ENCODE data around the gene EIF2AK3. TPM values are rescaled to one million over a fixed set of nuclear protein-coding genes. Genes with fewer than 3 reads are reported as not detected.

EIF2AK3 gene
- polyA plus RNA-seq, 1 donor from 2014 or later = 23.2 TPM

GRCh38 chr2:88627856-88628570, 749 bp upstream of the EIF2AK3 start:
- Histone ChIP-seq H3K4me2 (ENCODE audit: low read length) (peak overlapping the region; percentile 69), H3F3A (ENCODE audit: insufficient read depth, low read length, poor library complexity, severe bottlenecking) (no peaks in the 10 kb centered on the region), H3K9me2 (ENCODE audit: insufficient read depth, low read length) (no peaks in the 10 kb centered on the region), H3K27ac (ENCODE audit: low read length) (peak overlapping the region; percentile 88), H3K36me3 (ENCODE audit: insufficient read depth, low read length) (no peaks in the 10 kb centered on the region), H3K27me3 (ENCODE audit: insufficient read depth, low read depth, low read length) (no peaks in the 10 kb centered on the region), H2AFZ (ENCODE audit: low read depth, low read length) (peak overlapping the region; percentile 61), H4K20me1 (ENCODE audit: insufficient read depth) (no peaks in the 10 kb centered on the region), H3K9ac (ENCODE audit: low read length) (peak overlapping the region; percentile 77), H3K9me3 (ENCODE audit: low read length) (no peaks in the 10 kb centered on the region), H3K79me2 (replicated peaks; ENCODE audit: insufficient read depth, low read length) (peaks cover 32% of the 10 kb centered on the region), H3K4me3 (ENCODE audit: low read length) (peak overlapping the region; percentile 90)
- TF ChIP-seq POLR2AphosphoS5 (IDR thresholded peaks at IDR 0.05) (peak; percentile 84), TAF1 (IDR thresholded peaks at IDR 0.05; ENCODE audit: low read depth) (peak; percentile 29), RAD21 (conservative IDR thresholded peaks at IDR 0.05) (no peak), MXI1 (conservative IDR thresholded peaks at IDR 0.05; ENCODE audit: poor library complexity, severe bottlenecking) (peak; percentile 28)
- TF ChIP-seq, protein P1, sequence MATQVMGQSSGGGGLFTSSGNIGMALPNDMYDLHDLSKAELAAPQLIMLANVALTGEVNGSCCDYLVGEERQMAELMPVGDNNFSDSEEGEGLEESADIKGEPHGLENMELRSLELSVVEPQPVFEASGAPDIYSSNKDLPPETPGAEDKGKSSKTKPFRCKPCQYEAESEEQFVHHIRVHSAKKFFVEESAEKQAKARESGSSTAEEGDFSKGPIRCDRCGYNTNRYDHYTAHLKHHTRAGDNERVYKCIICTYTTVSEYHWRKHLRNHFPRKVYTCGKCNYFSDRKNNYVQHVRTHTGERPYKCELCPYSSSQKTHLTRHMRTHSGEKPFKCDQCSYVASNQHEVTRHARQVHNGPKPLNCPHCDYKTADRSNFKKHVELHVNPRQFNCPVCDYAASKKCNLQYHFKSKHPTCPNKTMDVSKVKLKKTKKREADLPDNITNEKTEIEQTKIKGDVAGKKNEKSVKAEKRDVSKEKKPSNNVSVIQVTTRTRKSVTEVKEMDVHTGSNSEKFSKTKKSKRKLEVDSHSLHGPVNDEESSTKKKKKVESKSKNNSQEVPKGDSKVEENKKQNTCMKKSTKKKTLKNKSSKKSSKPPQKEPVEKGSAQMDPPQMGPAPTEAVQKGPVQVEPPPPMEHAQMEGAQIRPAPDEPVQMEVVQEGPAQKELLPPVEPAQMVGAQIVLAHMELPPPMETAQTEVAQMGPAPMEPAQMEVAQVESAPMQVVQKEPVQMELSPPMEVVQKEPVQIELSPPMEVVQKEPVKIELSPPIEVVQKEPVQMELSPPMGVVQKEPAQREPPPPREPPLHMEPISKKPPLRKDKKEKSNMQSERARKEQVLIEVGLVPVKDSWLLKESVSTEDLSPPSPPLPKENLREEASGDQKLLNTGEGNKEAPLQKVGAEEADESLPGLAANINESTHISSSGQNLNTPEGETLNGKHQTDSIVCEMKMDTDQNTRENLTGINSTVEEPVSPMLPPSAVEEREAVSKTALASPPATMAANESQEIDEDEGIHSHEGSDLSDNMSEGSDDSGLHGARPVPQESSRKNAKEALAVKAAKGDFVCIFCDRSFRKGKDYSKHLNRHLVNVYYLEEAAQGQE (IDR thresholded peaks at IDR 0.05; ENCODE audit: borderline replicate concordance) = peak; percentile 60
- TF ChIP-seq, protein P2, sequence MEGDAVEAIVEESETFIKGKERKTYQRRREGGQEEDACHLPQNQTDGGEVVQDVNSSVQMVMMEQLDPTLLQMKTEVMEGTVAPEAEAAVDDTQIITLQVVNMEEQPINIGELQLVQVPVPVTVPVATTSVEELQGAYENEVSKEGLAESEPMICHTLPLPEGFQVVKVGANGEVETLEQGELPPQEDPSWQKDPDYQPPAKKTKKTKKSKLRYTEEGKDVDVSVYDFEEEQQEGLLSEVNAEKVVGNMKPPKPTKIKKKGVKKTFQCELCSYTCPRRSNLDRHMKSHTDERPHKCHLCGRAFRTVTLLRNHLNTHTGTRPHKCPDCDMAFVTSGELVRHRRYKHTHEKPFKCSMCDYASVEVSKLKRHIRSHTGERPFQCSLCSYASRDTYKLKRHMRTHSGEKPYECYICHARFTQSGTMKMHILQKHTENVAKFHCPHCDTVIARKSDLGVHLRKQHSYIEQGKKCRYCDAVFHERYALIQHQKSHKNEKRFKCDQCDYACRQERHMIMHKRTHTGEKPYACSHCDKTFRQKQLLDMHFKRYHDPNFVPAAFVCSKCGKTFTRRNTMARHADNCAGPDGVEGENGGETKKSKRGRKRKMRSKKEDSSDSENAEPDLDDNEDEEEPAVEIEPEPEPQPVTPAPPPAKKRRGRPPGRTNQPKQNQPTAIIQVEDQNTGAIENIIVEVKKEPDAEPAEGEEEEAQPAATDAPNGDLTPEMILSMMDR (IDR thresholded peaks at IDR 0.05; ENCODE audit: poor library complexity, severe bottlenecking) = no peak

GRCh38 chr2:88626171-88627054, 851 bp downstream of the EIF2AK3 start:
- peak overlapping the region; percentile 94 for H3K4me2 ChIP-seq (ENCODE audit: low read length)
- TF ChIP-seq RAD21 (conservative IDR thresholded peaks at IDR 0.05) (no peak), EZH2 (IDR thresholded peaks at IDR 0.05; ENCODE audit: borderline replicate concordance, insufficient read depth, low read length, poor library complexity, severe bottlenecking) (no peak), EP300 (conservative IDR thresholded peaks at IDR 0.05; ENCODE audit: poor library complexity, severe bottlenecking) (no peak), MXI1 (conservative IDR thresholded peaks at IDR 0.05; ENCODE audit: poor library complexity, severe bottlenecking) (no peak), TAF1 (IDR thresholded peaks at IDR 0.05; ENCODE audit: low read depth) (no peak), SMC3 (conservative IDR thresholded peaks at IDR 0.05; ENCODE audit: poor library complexity) (no peak), POLR2AphosphoS5 (IDR thresholded peaks at IDR 0.05) (no peak)
- TF ChIP-seq, protein P1 (IDR thresholded peaks at IDR 0.05; ENCODE audit: borderline replicate concordance) = no peak
- TF ChIP-seq, protein P2 (IDR thresholded peaks at IDR 0.05; ENCODE audit: poor library complexity, severe bottlenecking) = no peak

More at GRCh38 chr2:88626171-88627054, 851 bp downstream of the EIF2AK3 start:
- H4K20me1 ChIP-seq (ENCODE audit: insufficient read depth) = no peaks in the 10 kb centered on the region
- peak overlapping the region; percentile 88 for H3K9ac ChIP-seq (ENCODE audit: low read length)
- peaks cover 42% of the 10 kb centered on the region for H3K79me2 ChIP-seq (replicated peaks; ENCODE audit: insufficient read depth, low read length)
- no peaks in the 10 kb centered on the region for H3K27me3 ChIP-seq (ENCODE audit: insufficient read depth, low read depth, low read length)
- H3K4me3 ChIP-seq (ENCODE audit: low read length) = peak overlapping the region; percentile 90
- no peaks in the 10 kb centered on the region for H3F3A ChIP-seq (ENCODE audit: insufficient read depth, low read length, poor library complexity, severe bottlenecking)
- H3K9me2 ChIP-seq (ENCODE audit: insufficient read depth, low read length) = no peaks in the 10 kb centered on the region
- no peaks in the 10 kb centered on the region for H3K9me3 ChIP-seq (ENCODE audit: low read length)
- H3K36me3 ChIP-seq (ENCODE audit: insufficient read depth, low read length) = no peaks in the 10 kb centered on the region
- peak overlapping the region; percentile 86 for H3K27ac ChIP-seq (ENCODE audit: low read length)
- peak overlapping the region; percentile 15 for H2AFZ ChIP-seq (ENCODE audit: low read depth, low read length)

Measured in neural cell (in vitro differentiated cells).